Effector memory CD4-positive, alpha-beta T cell (primary cell): Measurements from ENCODE around the gene FAM240A.

Source experiments
- DNase-seq, 3 donors: peaks; one replicate each; pipeline ENCODE4 v3.0.0-alpha.2; 2020
- H3K27ac ChIP-seq: 2 replicates; pipeline ENCODE4 v1.7.0; 2013; ENCODE audit warnings: mild to moderate bottlenecking, low read length, moderate library complexity; ENCODE audit not compliant: insufficient read depth, poor library complexity, severe bottlenecking
- H3K27me3 ChIP-seq: replicated peaks from 2 replicates; pipeline ENCODE4 v1.7.0; 2013; ENCODE audit warnings: mild to moderate bottlenecking, low read length; ENCODE audit not compliant: insufficient read depth, control insufficient read depth, poor library complexity, severe bottlenecking
- H3K36me3 ChIP-seq: 2 replicates; pipeline ENCODE4 v1.7.0; 2013; ENCODE audit warnings: mild to moderate bottlenecking, low read length, moderate library complexity; ENCODE audit not compliant: control insufficient read depth, insufficient read depth
- H3K4me1 ChIP-seq: 2 replicates; pipeline ENCODE4 v1.7.0; 2013; ENCODE audit warnings: low read length, mild to moderate bottlenecking; ENCODE audit not compliant: control insufficient read depth, insufficient read depth, poor library complexity, severe bottlenecking
- H3K4me3 ChIP-seq: 2 replicates; pipeline ENCODE4 v1.7.0; 2013; ENCODE audit warnings: low read length, low read depth, mild to moderate bottlenecking; ENCODE audit not compliant: insufficient read depth, poor library complexity, severe bottlenecking
- H3K9me3 ChIP-seq: 2 replicates; pipeline ENCODE4 v1.7.0; 2013; ENCODE audit warnings: mild to moderate bottlenecking, low read length, moderate library complexity; ENCODE audit not compliant: control insufficient read depth

The FAM240A gene

GRCh38 chr3:46624975-46625490 is 12.7 kb downstream of the FAM240A start:
- peaks cover 1% of the 10 kb centered on the region for H3K4me1 ChIP-seq
- H3K9me3 ChIP-seq, result no peaks in the 10 kb centered on the region

GRCh38 chr3:46626039-46626438 is 13.7 kb downstream of the FAM240A start:
- Histone ChIP-seq H3K4me1 (peaks cover 6% of the 10 kb centered on the region), H3K4me3 (no peak overlapping the region), H3K27ac (no peak overlapping the region), H3K36me3 (no peaks in the 10 kb centered on the region), H3K27me3 (no peaks in the 10 kb centered on the region), H3K9me3 (no peaks in the 10 kb centered on the region)
- no peak for DNase-seq

More at GRCh38 chr3:46624975-46625490, 12.7 kb downstream of the FAM240A start:
- Histone ChIP-seq H3K36me3 (no peaks in the 10 kb centered on the region), H3K27me3 (no peaks in the 10 kb centered on the region), H3K27ac (no peak overlapping the region), H3K4me3 (no peak overlapping the region)
- no peak for DNase-seq

- Histone ChIP-seq H3K27me3 (no peaks in the 10 kb centered on the region), H3K9me3 (no peaks in the 10 kb centered on the region), H3K4me1 (peaks cover 6% of the 10 kb centered on the region), H3K27ac (no peak overlapping the region), H3K4me3 (no peak overlapping the region), H3K36me3 (no peaks in the 10 kb centered on the region)
- no peak for DNase-seq
Observed at GRCh38 chr3:46627078-46627477, 14.8 kb downstream of the FAM240A start.

- no peaks in the 10 kb centered on the region for H3K27me3 ChIP-seq
- H3K27ac ChIP-seq, result no peak overlapping the region
- no peak overlapping the region for H3K4me3 ChIP-seq
- H3K9me3 ChIP-seq, result no peaks in the 10 kb centered on the region
- H3K36me3 ChIP-seq, result no peaks in the 10 kb centered on the region
- no peak for DNase-seq
- peaks cover 6% of the 10 kb centered on the region for H3K4me1 ChIP-seq
Observed at GRCh38 chr3:46628901-46629369, 16.6 kb downstream of the FAM240A start.

GRCh38 chr3:46629551-46630517 is 17.5 kb downstream of the FAM240A start:
- Histone ChIP-seq H3K27ac (no peak overlapping the region), H3K9me3 (no peaks in the 10 kb centered on the region), H3K36me3 (no peaks in the 10 kb centered on the region), H3K4me3 (peak overlapping the region; percentile 40), H3K4me1 (peaks cover 6% of the 10 kb centered on the region), H3K27me3 (no peaks in the 10 kb centered on the region)
- peak; percentile 51 to 56 (median 55) for DNase-seq

DNA sequence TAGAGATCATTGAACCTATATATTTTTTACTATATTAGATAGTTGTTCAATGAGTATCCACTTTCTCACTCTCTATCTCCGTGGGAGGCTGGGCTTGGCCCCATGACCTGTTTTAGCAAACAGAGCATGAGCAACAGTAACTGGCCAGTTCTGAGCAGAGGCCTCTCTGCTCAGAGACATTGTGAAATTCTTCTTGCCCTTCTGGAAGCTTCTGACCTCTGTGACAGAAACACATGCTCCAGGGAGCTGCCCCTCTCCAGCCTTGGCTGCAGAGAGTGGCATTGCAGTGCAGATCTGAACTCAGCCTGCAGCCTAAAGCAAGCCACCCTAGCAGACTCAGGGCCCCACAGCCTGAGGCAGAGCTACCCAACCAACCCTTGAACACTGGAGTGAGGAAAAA is 20.5 kb downstream of the FAM240A start:
- Histone ChIP-seq H3K36me3 (no peaks in the 10 kb centered on the region), H3K27ac (no peak overlapping the region), H3K27me3 (no peaks in the 10 kb centered on the region), H3K4me1 (peaks cover 6% of the 10 kb centered on the region), H3K4me3 (no peak overlapping the region), H3K9me3 (no peaks in the 10 kb centered on the region)
- DNase-seq, result no peak

- Histone ChIP-seq H3K9me3 (peaks cover 4% of the 10 kb centered on the region), H3K36me3 (no peaks in the 10 kb centered on the region), H3K4me1 (peaks cover 6% of the 10 kb centered on the region), H3K4me3 (no peak overlapping the region), H3K27ac (no peak overlapping the region), H3K27me3 (no peaks in the 10 kb centered on the region)
- no peak for DNase-seq
Observed at GRCh38 chr3:46634856-46635255, 22.5 kb downstream of the FAM240A start.

DNA sequence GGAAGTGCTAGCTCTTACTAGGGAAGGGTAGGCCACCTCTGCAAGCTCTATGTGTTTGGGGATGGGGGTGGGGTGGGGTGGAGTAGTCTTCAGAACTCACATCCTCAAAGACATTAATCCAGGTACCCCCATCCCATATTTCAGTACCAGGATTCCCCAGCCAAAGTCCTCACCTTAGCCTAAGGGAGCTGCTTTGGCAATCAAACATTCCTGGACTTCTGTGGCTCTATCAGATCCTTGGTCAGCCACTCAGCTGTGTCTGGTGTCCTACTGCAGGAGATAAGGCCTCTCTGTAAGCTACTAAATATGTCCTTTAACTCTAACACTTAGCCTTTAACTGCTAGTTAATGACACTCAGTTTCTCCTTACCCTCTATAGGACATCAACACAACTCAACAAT is 26.9 kb downstream of the FAM240A start:
- Histone ChIP-seq H3K27me3 (no peaks in the 10 kb centered on the region), H3K27ac (no peak overlapping the region), H3K4me1 (no peaks in the 10 kb centered on the region), H3K9me3 (peaks cover 4% of the 10 kb centered on the region), H3K36me3 (no peaks in the 10 kb centered on the region), H3K4me3 (no peak overlapping the region)
- DNase-seq, result no peak

- no peak for DNase-seq
- Histone ChIP-seq H3K9me3 (peaks cover 4% of the 10 kb centered on the region), H3K4me3 (no peak overlapping the region), H3K36me3 (no peaks in the 10 kb centered on the region), H3K27me3 (no peaks in the 10 kb centered on the region), H3K4me1 (no peaks in the 10 kb centered on the region), H3K27ac (no peak overlapping the region)
Observed at GRCh38 chr3:46640927-46641326, 28.6 kb downstream of the FAM240A start.

- no peak overlapping the region for H3K27ac ChIP-seq
- no peaks in the 10 kb centered on the region for H3K27me3 ChIP-seq
- H3K9me3 ChIP-seq, result peaks cover 4% of the 10 kb centered on the region
Observed at GRCh38 chr3:46642971-46643370, 30.6 kb downstream of the FAM240A start.

More at GRCh38 chr3:46642971-46643370, 30.6 kb downstream of the FAM240A start:
- no peak for DNase-seq
- Histone ChIP-seq H3K36me3 (no peaks in the 10 kb centered on the region), H3K4me1 (no peaks in the 10 kb centered on the region), H3K4me3 (no peak overlapping the region)
